Type B pancreatic cell (in vitro differentiated cells): Measurements from ENCODE around the gene ZSWIM8. TPM values are rescaled to one million over a fixed set of nuclear protein-coding genes. Genes with fewer than 3 reads are reported as not detected.

Experiments
- DNase-seq: peaks from one replicate; pipeline ENCODE4 v3.0.0; 2021; ENCODE audit warnings: mixed read lengths; ENCODE audit not compliant: unreplicated experiment; ENCODE audit errors: extremely low spot score
- H3K27ac Mint-ChIP-seq: 2 replicates; pipeline ENCODE4 v1.8.0; 2021; ENCODE audit warnings: mild to moderate bottlenecking, mixed read lengths
- H3K27me3 Mint-ChIP-seq: 2 replicates; pipeline ENCODE4 v1.8.0; 2021; ENCODE audit warnings: mixed read lengths
- H3K36me3 Mint-ChIP-seq: 2 replicates; pipeline ENCODE4 v1.8.0; 2021; ENCODE audit warnings: mixed read lengths
- H3K4me1 Mint-ChIP-seq: one replicate; pipeline ENCODE4 v1.8.0; 2021; ENCODE audit warnings: mixed read lengths; ENCODE audit not compliant: unreplicated experiment
- H3K4me3 Mint-ChIP-seq: 2 replicates; pipeline ENCODE4 v1.8.0; 2021; ENCODE audit warnings: mild to moderate bottlenecking, mixed read lengths
- H3K9me3 Mint-ChIP-seq: 2 replicates; pipeline ENCODE4 v1.8.0; 2021; ENCODE audit warnings: mixed read lengths
- total RNA-seq: library from RNA; stranded (reverse); gene quantifications from 2 replicates; pipeline ENCODE4 v1.2.1, GENCODE V29; 2021; ENCODE audit warnings: low replicate concordance
- TF ChIP-seq, protein P1 (sequence below): fragments of 200-600 bp; sonication (generic); conservative IDR thresholded peaks from 2 replicates; pipeline ENCODE4 v1.5.0; 2021; ENCODE audit warnings: antibody characterized with exemption, mild to moderate bottlenecking

Gene ZSWIM8
- total RNA-seq, 1 donor from 2014 or later: 139 TPM

DNA sequence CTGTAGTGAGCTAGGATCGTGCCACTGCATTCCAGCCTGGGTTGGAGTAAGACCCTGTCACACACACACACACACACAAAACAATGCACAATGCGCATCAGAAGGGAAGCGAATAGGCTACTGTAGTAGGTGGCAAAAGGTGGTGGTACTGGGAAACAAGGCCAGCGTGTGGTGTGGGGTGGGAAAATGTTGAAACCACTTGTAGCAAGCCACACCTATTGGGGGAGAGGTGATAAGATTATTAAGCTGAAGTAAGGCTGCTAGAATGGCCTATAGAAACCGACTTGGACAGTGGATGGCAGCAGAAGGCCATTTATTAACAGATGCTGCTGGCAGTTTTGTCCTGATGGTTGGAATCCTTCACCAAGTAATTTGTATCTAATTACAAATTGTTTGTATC, 10.8 kb upstream of the ZSWIM8 start:
- Mint-ChIP-seq H3K27ac (no peak overlapping the region), H3K36me3 (peaks cover 10% of the 10 kb centered on the region), H3K4me1 (peaks cover 19% of the 10 kb centered on the region)

DNA sequence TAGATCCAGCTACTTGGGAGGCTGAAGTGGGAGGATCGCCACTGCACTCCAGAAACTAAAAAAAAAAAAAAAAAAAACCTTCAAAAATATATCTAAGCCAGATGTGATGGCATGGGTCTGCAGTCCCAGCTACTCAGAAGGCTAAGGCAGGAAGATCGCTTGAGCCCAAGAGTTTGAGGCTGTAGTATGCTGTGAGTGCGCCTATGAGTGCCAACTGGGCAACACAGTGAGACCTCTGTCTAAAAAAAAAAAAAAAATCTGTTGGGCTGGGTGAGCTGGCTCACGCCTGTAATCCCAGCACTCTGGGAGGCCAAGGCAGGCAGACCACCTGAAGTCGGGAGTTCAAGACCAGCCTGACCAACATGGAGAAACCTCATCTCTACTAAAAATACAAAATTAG, 6.4 kb upstream of the ZSWIM8 start:
- DNase-seq: no peak
- H3K9me3 Mint-ChIP-seq: no peaks in the 10 kb centered on the region
- H3K27ac Mint-ChIP-seq: no peak overlapping the region
- H3K4me1 Mint-ChIP-seq: peaks cover 37% of the 10 kb centered on the region
- peaks cover 6% of the 10 kb centered on the region for H3K36me3 Mint-ChIP-seq
- H3K4me3 Mint-ChIP-seq: no peak overlapping the region
- H3K27me3 Mint-ChIP-seq: no peaks in the 10 kb centered on the region
- TF ChIP-seq, protein P1, sequence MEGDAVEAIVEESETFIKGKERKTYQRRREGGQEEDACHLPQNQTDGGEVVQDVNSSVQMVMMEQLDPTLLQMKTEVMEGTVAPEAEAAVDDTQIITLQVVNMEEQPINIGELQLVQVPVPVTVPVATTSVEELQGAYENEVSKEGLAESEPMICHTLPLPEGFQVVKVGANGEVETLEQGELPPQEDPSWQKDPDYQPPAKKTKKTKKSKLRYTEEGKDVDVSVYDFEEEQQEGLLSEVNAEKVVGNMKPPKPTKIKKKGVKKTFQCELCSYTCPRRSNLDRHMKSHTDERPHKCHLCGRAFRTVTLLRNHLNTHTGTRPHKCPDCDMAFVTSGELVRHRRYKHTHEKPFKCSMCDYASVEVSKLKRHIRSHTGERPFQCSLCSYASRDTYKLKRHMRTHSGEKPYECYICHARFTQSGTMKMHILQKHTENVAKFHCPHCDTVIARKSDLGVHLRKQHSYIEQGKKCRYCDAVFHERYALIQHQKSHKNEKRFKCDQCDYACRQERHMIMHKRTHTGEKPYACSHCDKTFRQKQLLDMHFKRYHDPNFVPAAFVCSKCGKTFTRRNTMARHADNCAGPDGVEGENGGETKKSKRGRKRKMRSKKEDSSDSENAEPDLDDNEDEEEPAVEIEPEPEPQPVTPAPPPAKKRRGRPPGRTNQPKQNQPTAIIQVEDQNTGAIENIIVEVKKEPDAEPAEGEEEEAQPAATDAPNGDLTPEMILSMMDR: no peak

More for the DNA sequence above, 10.8 kb upstream of the ZSWIM8 start:
- Mint-ChIP-seq H3K4me3 (peak overlapping the region; percentile 61), H3K9me3 (no peaks in the 10 kb centered on the region), H3K27me3 (no peaks in the 10 kb centered on the region)
- TF ChIP-seq, protein P1: no peak
- no peak for DNase-seq

DNA sequence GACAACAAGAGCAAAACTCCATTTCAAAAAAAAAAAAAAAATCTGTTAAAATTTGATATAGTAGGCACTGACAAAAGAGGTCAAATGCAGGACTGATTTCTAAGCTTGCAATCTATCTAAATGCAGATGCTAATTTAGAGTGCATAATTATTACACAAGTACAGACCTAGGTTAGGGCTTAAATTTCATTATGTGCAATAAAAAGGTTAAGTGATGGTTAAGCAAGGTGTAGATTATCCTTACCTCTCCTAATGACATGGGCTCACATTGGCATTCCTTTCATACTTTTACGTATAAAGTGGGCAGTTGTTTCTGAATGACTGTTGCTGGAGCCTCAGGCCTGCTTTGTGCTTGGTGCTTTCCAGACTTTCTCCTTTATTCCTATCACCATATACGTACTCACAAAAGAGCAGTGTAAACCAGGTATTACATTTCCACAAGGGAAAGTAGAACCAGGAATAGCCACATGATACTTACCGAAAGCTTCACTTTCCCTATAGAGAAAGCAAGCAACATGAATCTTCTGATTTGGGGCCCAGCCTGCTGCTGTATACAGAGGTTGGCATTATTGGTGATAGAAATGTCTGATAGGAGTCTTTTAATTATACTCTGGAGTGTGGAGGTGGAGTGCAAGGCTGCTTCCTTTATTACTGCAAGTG, 5.7 kb upstream of the ZSWIM8 start:
- Mint-ChIP-seq H3K4me3 (peak overlapping the region; percentile 75), H3K36me3 (peaks cover 6% of the 10 kb centered on the region), H3K27me3 (no peaks in the 10 kb centered on the region), H3K27ac (peak overlapping the region; percentile 66), H3K4me1 (peaks cover 34% of the 10 kb centered on the region), H3K9me3 (no peaks in the 10 kb centered on the region)
- DNase-seq: no peak
- TF ChIP-seq, protein P1: no peak

DNA sequence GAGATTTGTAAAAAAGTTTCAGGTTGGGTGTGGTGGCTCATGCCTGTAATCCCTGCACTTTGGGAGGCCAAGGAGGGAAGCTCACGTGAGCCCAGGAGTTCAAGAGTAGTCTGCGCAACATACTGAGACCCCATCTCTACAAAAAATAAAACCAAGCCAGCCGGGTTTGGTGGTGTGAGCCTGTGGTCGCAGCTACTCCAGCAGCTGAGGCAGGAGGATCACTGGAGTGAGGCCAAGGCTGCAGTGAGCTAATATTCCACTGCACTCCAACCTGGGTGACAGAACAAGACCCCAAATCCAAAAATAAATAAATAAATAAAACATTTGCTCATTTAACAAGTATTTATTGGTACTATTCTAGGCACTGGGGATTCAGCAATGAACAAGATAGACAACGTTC, 5.1 kb upstream of the ZSWIM8 start:
- no peaks in the 10 kb centered on the region for H3K9me3 Mint-ChIP-seq
- no peaks in the 10 kb centered on the region for H3K27me3 Mint-ChIP-seq
- TF ChIP-seq, protein P1: no peak
- H3K36me3 Mint-ChIP-seq: peaks cover 6% of the 10 kb centered on the region
- no peak for DNase-seq
- H3K27ac Mint-ChIP-seq: peak overlapping the region; percentile 96
- H3K4me1 Mint-ChIP-seq: peaks cover 34% of the 10 kb centered on the region
- peak overlapping the region; percentile 99 for H3K4me3 Mint-ChIP-seq

DNA sequence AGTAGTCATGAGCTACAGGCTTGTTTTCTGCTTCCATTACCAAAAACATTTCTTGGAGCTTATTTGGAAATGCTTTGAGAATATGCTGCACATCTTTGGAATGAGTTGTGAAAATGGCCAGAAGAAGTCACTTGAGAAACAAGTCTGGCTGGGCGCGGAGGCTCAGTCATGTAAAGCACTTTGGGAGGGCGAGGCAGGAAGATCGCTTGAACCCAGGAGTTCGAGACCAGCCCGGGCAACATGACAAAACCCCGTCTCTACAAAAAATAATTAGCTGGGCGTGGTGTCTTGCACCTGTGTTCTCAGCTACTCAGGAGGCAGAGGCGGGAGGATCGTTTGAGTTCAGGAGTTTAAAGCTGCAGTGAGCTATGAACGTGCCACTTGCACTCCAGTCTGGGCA, 4.4 kb upstream of the ZSWIM8 start:
- no peaks in the 10 kb centered on the region for H3K9me3 Mint-ChIP-seq
- peak overlapping the region; percentile 96 for H3K27ac Mint-ChIP-seq
- H3K27me3 Mint-ChIP-seq: no peaks in the 10 kb centered on the region
- TF ChIP-seq, protein P1: no peak
- DNase-seq: no peak
- peak overlapping the region; percentile 99 for H3K4me3 Mint-ChIP-seq
- peaks cover 3% of the 10 kb centered on the region for H3K36me3 Mint-ChIP-seq
- peaks cover 32% of the 10 kb centered on the region for H3K4me1 Mint-ChIP-seq

DNA sequence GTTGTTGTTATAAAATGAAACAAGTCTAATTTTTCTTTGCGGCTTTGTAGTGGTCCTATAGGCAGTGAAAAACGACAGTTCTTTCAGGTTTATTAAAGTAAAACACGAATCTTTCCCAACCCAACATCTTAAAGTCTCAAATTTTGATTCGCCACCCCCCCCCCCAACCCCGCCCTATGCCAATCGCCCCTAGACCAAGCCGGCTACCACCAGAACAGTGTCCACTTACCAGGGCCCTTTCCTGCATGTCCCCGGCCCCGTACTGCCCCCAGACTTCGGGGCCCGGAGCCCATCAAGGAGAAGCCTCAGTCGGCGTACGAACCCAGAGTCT, 3.9 kb upstream of the ZSWIM8 start:
- DNase-seq: no peak
- Mint-ChIP-seq H3K9me3 (no peaks in the 10 kb centered on the region), H3K27me3 (no peaks in the 10 kb centered on the region), H3K4me3 (peak overlapping the region; percentile 99), H3K36me3 (peaks cover 3% of the 10 kb centered on the region), H3K4me1 (peaks cover 32% of the 10 kb centered on the region), H3K27ac (peak overlapping the region; percentile 96)
- TF ChIP-seq, protein P1: no peak
